Caki2 (cell line): ENCODE measurements around the gene FAM13C. TPM values are rescaled to one million over a fixed set of nuclear protein-coding genes. Genes with fewer than 3 reads are reported as not detected.
"Not testable (repeated sequence)": the region's sequence is repeated elsewhere in the genome, so short reads cannot be mapped to it uniquely, and the experiment has no call there.

ENCODE experiments used
- DNase-seq: peaks from one replicate; pipeline ENCODE4 v3.0.0-alpha.2; 2015; ENCODE audit warnings: low read depth
- in situ Hi-C: cut with HindIII; loops from 2 replicates; pipeline ENCODE4 v1.10.0; 2016; ENCODE audit warnings: low sequenced_read_pairs, low pct_unique_long_range_greater_than_20kb, mixed read lengths
- total RNA-seq: library from RNA; depleted of rRNA; stranded (reverse); fragments of >200 nt; shearing (Covaris generic); gene quantifications from 2 replicates; pipeline ENCODE4 v1.2.3, GENCODE V29; 2014; ENCODE audit warnings: low replicate concordance; rRNA removed

FAM13C gene
- not detected in 2 replicates for total RNA-seq

- in situ Hi-C loops: no loop called here
- peak; percentile 10 for DNase-seq
These were observed at the start of gene FAM13C for GRCh38 chr10:59362144-59362958. Gene FAM13C, minus strand, starts transcription at chr10:59362549. Its CDS starts 89 bp downstream, at chr10:59362460.

DNA sequence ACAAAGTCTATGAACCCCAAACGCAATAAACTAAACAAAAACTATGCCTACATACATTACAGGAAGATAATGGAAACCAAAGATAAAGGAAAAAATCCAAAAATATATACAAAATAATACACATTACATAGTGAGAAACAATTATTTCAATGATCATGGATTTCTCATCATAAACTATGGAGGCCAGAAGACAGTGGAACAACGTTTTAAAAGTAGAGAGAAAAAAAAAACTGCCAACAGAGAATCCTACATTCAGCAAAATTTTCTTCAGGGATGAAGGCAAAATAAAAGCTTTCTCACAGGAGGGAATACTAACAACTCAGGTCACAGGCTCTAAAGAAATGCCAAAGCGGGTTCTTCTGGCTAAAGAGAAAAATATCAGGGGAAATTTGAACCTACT is 42.9 kb upstream of the FAM13C start:
- in situ Hi-C loops: no loop called here
- no peak for DNase-seq

- DNase-seq: no peak
- in situ Hi-C loops: no loop called here
These were observed 37.9 kb upstream of the FAM13C start for GRCh38 chr10:59400214-59400613.

GRCh38 chr10:59399329-59399728 is 37.0 kb upstream of the FAM13C start:
- in situ Hi-C loops, DNase-seq: not testable (repeated sequence)

- no peak for DNase-seq
- in situ Hi-C loops: no loop called here
These were observed 35.6 kb upstream of the FAM13C start for GRCh38 chr10:59397961-59398360.

DNA sequence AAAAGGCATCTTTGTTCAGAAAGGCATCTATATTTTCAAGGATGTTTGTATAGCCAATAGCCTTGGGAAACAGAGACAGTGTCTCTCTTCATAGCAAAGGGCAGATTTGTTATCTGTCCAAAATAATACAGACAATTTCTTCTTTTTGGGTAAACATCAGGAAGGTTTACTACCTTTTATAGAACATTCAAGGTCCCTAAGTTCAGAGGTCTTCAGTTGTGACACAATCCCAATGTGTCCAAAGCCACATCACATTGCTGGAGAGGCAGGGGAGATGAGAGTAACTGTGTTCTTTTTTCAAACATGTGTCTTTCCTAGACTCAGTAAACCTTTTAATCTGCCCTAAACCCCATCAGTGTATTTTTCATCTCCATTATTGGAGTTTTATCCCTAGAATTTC is 33.6 kb upstream of the FAM13C start:
- in situ Hi-C loops: no loop called here
- DNase-seq: no peak

DNA sequence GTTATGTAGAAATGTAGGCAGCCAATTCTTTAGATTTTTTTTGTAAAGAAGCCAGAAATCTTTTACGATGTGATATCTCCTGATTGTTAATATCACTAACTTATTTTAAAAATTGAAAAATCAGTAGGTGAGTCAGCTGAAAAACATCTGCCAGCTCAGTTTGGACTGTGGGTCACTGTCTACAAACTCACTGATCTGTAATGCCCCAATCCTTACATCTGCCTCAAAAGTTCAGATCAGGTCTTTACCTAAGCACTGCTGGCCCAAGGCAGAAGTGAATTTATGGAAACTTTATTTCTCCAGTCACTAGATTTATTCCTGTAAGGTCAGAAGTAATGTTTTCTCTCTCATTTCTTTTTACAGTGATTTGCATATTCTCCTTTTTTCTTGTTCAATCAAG is 31.0 kb upstream of the FAM13C start:
- in situ Hi-C loops: no loop called here
- no peak for DNase-seq

DNA sequence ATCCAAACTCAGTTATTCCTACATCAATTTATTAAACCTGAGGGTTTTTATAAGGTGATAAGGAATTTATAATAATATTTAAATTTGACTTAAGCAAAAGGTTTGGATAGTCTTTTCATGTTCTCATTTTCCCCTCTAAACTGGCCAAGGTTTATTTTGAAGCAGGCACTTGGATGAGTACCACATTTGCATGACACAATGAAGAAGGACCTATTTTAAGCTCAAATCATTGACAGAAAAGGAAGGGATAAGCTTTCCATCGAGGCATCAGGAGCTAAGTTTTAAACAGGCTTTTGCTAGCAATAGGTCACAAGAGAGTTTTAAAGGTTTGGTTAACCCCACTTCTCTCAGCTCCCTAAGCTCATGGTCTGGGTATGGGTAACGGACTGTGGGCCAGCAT is 28.7 kb upstream of the FAM13C start:
- in situ Hi-C loops: no loop called here
- no peak for DNase-seq

GRCh38 chr10:59388671-59388976 is 26.3 kb upstream of the FAM13C start:
- in situ Hi-C loops: no loop called here
- DNase-seq: no peak

GRCh38 chr10:59387951-59388670 is 25.8 kb upstream of the FAM13C start:
- peak; percentile 71 for DNase-seq
- in situ Hi-C loops: no loop called here

GRCh38 chr10:59384761-59385160 is 22.4 kb upstream of the FAM13C start:
- in situ Hi-C loops: no loop called here
- no peak for DNase-seq

GRCh38 chr10:59383908-59384307 is 21.6 kb upstream of the FAM13C start:
- in situ Hi-C loops: no loop called here
- DNase-seq: no peak

- no peak for DNase-seq
- in situ Hi-C loops: no loop called here
These were observed 21.1 kb upstream of the FAM13C start for GRCh38 chr10:59383436-59383835.

GRCh38 chr10:59382831-59383295 is 20.5 kb upstream of the FAM13C start:
- in situ Hi-C loops: no loop called here
- no peak for DNase-seq

- in situ Hi-C loops: no loop called here
- DNase-seq: no peak
These were observed 19.3 kb upstream of the FAM13C start for GRCh38 chr10:59381687-59382086.

DNA sequence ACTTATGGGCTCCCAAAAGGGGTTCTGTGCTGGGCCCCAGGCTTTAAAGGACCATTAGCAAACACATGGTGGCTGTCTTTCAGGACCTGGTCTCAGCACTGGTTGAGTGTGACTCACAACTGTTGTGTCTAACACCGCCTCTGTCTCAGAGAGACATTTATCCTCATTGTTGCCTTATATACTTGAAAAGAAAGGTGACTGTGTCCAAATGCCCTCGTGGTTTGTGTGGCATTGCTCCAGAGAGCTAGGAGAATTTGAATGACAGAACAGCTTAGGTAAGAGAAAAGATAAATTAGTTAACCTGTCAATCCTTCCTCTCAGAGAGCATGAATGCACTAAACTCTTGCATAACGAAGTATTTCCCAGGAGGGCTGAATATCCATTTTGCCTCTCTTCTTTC is 14.5 kb upstream of the FAM13C start:
- in situ Hi-C loops: no loop called here
- no peak for DNase-seq

GRCh38 chr10:59375990-59376389 is 13.6 kb upstream of the FAM13C start:
- no peak for DNase-seq
- in situ Hi-C loops: no loop called here

GRCh38 chr10:59374916-59375315 is 12.6 kb upstream of the FAM13C start:
- no peak for DNase-seq
- in situ Hi-C loops: no loop called here

DNA sequence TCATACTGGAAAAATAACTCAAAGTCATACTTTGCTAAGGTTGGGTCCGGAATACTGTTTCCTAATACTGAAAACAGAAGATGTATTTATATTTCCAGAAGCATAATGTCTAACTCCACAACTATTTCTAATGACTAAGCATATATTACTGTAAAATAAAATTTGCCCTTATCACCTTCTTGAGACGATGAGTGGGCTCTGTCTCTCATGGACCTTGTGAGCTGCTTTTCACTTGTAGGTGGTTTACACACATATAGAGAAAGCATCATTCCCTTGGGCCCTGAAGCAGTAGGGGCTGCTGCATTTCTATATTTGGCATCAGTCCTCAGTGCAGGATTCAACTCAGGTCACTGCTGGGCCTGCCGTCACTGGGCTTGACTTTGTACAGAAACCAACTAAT is 10.7 kb upstream of the FAM13C start:
- no peak for DNase-seq
- in situ Hi-C loops: no loop called here

- in situ Hi-C loops: no loop called here
- no peak for DNase-seq
These were observed 10.2 kb upstream of the FAM13C start for GRCh38 chr10:59372543-59372942.
